Measurements from ENCODE around the gene FRS2. TPM values are rescaled to one million over a fixed set of nuclear protein-coding genes. Genes with fewer than 3 reads are reported as not detected.

The FRS2 gene
- total and polyA plus RNA-seq, 9 of the 15 experiments (the other 6 are each of a cell fraction or from before 2014, with no cell fraction given), result 1.0 to 9.1 (median 6.0) TPM

DNA sequence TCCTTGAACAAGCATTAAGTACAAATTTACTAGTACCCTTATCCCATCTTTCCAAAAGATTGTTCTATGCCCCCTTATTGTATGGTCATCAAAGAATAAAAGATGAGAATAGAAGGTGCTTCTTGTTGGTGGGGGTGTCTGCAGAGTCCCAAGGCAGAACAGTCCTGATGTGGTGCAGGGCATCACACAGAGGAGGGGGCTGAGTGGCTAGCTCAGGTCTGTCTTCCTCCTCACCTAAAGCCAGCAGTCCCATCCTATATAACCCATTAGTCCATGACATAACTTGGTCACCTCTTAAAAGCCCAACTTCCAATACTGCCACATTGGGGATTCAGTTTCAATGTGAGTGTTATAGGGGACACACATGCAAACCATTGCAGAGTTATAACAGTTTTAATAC lies 130.6 kb downstream of the FRS2 start:
- TF ChIP-seq, protein P1, sequence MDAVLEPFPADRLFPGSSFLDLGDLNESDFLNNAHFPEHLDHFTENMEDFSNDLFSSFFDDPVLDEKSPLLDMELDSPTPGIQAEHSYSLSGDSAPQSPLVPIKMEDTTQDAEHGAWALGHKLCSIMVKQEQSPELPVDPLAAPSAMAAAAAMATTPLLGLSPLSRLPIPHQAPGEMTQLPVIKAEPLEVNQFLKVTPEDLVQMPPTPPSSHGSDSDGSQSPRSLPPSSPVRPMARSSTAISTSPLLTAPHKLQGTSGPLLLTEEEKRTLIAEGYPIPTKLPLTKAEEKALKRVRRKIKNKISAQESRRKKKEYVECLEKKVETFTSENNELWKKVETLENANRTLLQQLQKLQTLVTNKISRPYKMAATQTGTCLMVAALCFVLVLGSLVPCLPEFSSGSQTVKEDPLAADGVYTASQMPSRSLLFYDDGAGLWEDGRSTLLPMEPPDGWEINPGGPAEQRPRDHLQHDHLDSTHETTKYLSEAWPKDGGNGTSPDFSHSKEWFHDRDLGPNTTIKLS (IDR thresholded peaks at IDR 0.05; ENCODE audit: borderline replicate concordance, low read depth), result no peak
- no peak overlapping the region for H3K4me3 ChIP-seq
- H2AFZ ChIP-seq (ENCODE audit: low read depth, low read length), result no peak overlapping the region
- no TSS peak for BruUV-seq (replicated peaks)
- DNase-seq (ENCODE audit: extremely low read depth in 1 of 4, low spot score in 3 of 4) (no peak), ATAC-seq (peak; percentile 51), FAIRE-seq (no peak)
- peaks cover 73% of the 10 kb centered on the region for H3K36me3 ChIP-seq (ENCODE audit: control insufficient read depth, insufficient read depth, low read length)
- in situ Hi-C loops (cut with MboI), result no loop called here
- no peaks in the 10 kb centered on the region for H3K9me1 ChIP-seq (ENCODE audit: control insufficient read depth, insufficient read depth, low read length)
- POLR2A ChIA-PET, result interaction anchor here (1.1 to 1.3 kb wide), 2 partner anchors 10 kb away, joined by 3 to 5 read pairs; partner anchors contain the start of gene LRRC10
- no peaks in the 10 kb centered on the region for H3K9me3 ChIP-seq (replicated peaks; ENCODE audit: control insufficient read depth, insufficient read depth, low read depth, low read length)
- H3K4me2 ChIP-seq (ENCODE audit: insufficient read depth, low read length), result no peak overlapping the region
- H4K20me1 ChIP-seq (replicated peaks; ENCODE audit: control insufficient read depth, insufficient read depth, low read length), result no peaks in the 10 kb centered on the region
- CTCF ChIA-PET (ENCODE audit: low intra/inter-chr PET ratio), result no interaction called here
- 0 out of 3 replicates have a peak, but pooled peaks cover 1% of the 10 kb centered on the region for H3K79me2 ChIP-seq (ENCODE audit: control insufficient read depth, insufficient read depth, low read length)
- H3K27ac ChIP-seq (ENCODE audit: extremely low read depth, low read depth, low read length), result no peak overlapping the region
- intact Hi-C loops (cut with micrococcal nuclease), result no loop called here
- no peaks in the 10 kb centered on the region for H3K27me3 ChIP-seq (ENCODE audit: control insufficient read depth in 2 of 2, insufficient read depth in 2 of 2, low read length in 2 of 2)
- no peak overlapping the region for H3K9ac ChIP-seq (ENCODE audit: insufficient read depth in 1 of 2, low read depth in 2 of 2, low read length in 2 of 2)
- H3K4me1 ChIP-seq (replicated peaks in 1 of 2; ENCODE audit: control insufficient read depth in 2 of 2, insufficient read depth in 2 of 2, low read length in 2 of 2), result no peaks in the 10 kb centered on the region; a peak in 1 of 5 replicates

DNA sequence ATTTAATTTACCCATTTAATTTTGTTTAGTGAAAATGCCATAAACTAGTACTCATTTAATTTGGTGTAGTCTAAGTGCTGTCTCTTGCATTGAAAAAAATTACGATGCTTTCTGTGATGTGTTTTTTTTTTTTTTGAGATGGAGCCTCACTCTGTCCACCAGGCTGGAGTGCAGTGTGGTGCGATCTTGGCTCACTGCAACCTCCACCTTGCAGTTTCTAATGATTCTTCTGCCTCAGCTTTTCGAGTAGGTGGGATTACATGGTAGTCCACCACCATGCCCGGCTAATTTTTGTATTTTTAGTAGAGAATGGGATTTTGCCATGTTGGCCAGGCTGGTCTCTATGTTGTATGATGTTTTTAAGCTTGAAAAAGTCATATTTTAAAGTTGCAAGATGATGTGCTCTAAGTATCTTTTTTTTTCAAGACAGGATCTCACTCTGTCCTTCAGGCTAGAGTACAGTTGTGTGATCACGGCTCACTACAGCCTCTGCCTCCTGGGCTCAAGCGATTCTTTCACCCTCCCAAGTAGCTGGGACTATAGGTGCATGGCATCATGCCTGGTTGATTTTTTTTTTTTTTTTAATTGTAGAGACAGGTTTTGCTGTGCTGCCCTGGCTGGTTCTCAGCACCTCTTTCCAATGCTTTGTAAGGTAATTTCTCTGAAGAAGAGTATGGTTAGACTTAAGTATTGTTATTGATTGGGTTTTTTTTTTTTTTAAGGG lies 131.9 kb downstream of the FRS2 start:
- peak; percentile 47 for ATAC-seq
- POLR2A ChIA-PET, result no interaction called here
- CTCF ChIA-PET (ENCODE audit: low intra/inter-chr PET ratio), result no interaction called here
- intact Hi-C loops (cut with micrococcal nuclease), result no loop called here
- no peak overlapping the region for H3K27ac ChIP-seq (ENCODE audit: extremely low read depth, low read depth, low read length)
- H3K9me3 ChIP-seq (replicated peaks; ENCODE audit: control insufficient read depth, insufficient read depth, low read depth, low read length), result no peaks in the 10 kb centered on the region
- no peaks in the 10 kb centered on the region; a peak in 2 of 5 replicates for H3K4me1 ChIP-seq (replicated peaks in 1 of 2; ENCODE audit: control insufficient read depth in 2 of 2, insufficient read depth in 2 of 2, low read length in 2 of 2)
- peaks cover 60% of the 10 kb centered on the region for H3K36me3 ChIP-seq (ENCODE audit: control insufficient read depth, insufficient read depth, low read length)
- no peak for DNase-seq (ENCODE audit: extremely low read depth in 1 of 4, low spot score in 3 of 4)
- BruUV-seq (replicated peaks), result no TSS peak
- no peaks in the 10 kb centered on the region for H3K79me2 ChIP-seq (ENCODE audit: control insufficient read depth, insufficient read depth, low read length)
- H3K9ac ChIP-seq (ENCODE audit: insufficient read depth in 1 of 2, low read depth in 2 of 2, low read length in 2 of 2), result no peak overlapping the region
- WGBS (ENCODE audit: insufficient coverage, low coverage, missing lambda C conversion rate), result 91% methylated on average over 6 of the region's 6 CpGs
- H3K4me2 ChIP-seq (ENCODE audit: insufficient read depth, low read length), result no peak overlapping the region
- H3K4me3 ChIP-seq, result no peak overlapping the region
- in situ Hi-C loops (cut with MboI), result no loop called here
- no peak overlapping the region for H2AFZ ChIP-seq (ENCODE audit: low read depth, low read length)
- H3K27me3 ChIP-seq (ENCODE audit: control insufficient read depth in 2 of 2, insufficient read depth in 2 of 2, low read length in 2 of 2), result no peaks in the 10 kb centered on the region
- H3K9me1 ChIP-seq (ENCODE audit: control insufficient read depth, insufficient read depth, low read length), result no peaks in the 10 kb centered on the region
- no peaks in the 10 kb centered on the region for H4K20me1 ChIP-seq (replicated peaks; ENCODE audit: control insufficient read depth, insufficient read depth, low read length)
- no peak for FAIRE-seq
- TF ChIP-seq SUPT5H (IDR thresholded peaks at IDR 0.05) (peak; percentile 41; the same call in 1 of the 2 replicates), MAFF (IDR thresholded peaks at IDR 0.05; ENCODE audit: low read length) (no peak), NR2F6 (CRISPR knock-in tag; IDR thresholded peaks at IDR 0.05) (no peak), BCL6 (CRISPR knock-in tag; IDR thresholded peaks at IDR 0.05) (no peak), SIN3A (IDR thresholded peaks at IDR 0.05; ENCODE audit: borderline replicate concordance in 2 of 2, control insufficient read depth in 1 of 2, low read depth in 2 of 2, low read length in 2 of 2) (peak in 1 of 2 experiments; percentile 0; a peak in 1 of 4 replicates), POLR2B (IDR thresholded peaks at IDR 0.05; ENCODE audit: low read depth, partially characterized antibody) (peak; percentile 25)
- TF ChIP-seq, protein P2, sequence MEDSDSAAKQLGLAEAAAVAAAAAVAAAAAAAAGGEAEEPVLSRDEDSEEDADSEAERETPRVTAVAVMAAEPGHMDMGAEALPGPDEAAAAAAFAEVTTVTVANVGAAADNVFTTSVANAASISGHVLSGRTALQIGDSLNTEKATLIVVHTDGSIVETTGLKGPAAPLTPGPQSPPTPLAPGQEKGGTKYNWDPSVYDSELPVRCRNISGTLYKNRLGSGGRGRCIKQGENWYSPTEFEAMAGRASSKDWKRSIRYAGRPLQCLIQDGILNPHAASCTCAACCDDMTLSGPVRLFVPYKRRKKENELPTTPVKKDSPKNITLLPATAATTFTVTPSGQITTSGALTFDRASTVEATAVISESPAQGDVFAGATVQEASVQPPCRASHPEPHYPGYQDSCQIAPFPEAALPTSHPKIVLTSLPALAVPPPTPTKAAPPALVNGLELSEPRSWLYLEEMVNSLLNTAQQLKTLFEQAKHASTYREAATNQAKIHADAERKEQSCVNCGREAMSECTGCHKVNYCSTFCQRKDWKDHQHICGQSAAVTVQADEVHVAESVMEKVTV (CRISPR knock-in tag; IDR thresholded peaks at IDR 0.05), result no peak
- TF ChIP-seq, protein P3, sequence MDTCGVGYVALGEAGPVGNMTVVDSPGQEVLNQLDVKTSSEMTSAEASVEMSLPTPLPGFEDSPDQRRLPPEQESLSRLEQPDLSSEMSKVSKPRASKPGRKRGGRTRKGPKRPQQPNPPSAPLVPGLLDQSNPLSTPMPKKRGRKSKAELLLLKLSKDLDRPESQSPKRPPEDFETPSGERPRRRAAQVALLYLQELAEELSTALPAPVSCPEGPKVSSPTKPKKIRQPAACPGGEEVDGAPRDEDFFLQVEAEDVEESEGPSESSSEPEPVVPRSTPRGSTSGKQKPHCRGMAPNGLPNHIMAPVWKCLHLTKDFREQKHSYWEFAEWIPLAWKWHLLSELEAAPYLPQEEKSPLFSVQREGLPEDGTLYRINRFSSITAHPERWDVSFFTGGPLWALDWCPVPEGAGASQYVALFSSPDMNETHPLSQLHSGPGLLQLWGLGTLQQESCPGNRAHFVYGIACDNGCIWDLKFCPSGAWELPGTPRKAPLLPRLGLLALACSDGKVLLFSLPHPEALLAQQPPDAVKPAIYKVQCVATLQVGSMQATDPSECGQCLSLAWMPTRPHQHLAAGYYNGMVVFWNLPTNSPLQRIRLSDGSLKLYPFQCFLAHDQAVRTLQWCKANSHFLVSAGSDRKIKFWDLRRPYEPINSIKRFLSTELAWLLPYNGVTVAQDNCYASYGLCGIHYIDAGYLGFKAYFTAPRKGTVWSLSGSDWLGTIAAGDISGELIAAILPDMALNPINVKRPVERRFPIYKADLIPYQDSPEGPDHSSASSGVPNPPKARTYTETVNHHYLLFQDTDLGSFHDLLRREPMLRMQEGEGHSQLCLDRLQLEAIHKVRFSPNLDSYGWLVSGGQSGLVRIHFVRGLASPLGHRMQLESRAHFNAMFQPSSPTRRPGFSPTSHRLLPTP (IDR thresholded peaks at IDR 0.05; ENCODE audit: borderline replicate concordance, extremely low read depth, insufficient read length), result no peak

Measured in K562 (cell line).